Transverse colon (tissue), 4 donors: ENCODE data around the gene TP53AIP1. TPM values are rescaled to one million over a fixed set of nuclear protein-coding genes. Genes with fewer than 3 reads are reported as not detected.

Experiments
- DNase-seq: peaks from one replicate; pipeline ENCODE4 v3.0.0-alpha.2; 2019
- H3K27ac ChIP-seq, 4 donors: fragments of 200-600 bp; sonication (generic); 2 replicates each; pipeline ENCODE4 v1.5.1; 2016 to 2018; ENCODE audit warnings: inconsistent platforms in 4 of 4
- H3K27me3 ChIP-seq: fragments of 200-600 bp; sonication (generic); 2 replicates; pipeline ENCODE4 v1.5.1; 2017; ENCODE audit warnings: inconsistent platforms
- H3K36me3 ChIP-seq, 4 donors: fragments of 200-600 bp; sonication (generic); 2 replicates each; pipeline ENCODE4 v1.5.1; 2017 to 2019; ENCODE audit warnings: inconsistent platforms in 4 of 4
- H3K4me1 ChIP-seq, 4 donors: fragments of 200-600 bp; sonication (generic); 2 replicates each; pipeline ENCODE4 v1.5.1; 2017 to 2020; ENCODE audit warnings: inconsistent platforms in 4 of 4
- H3K4me3 ChIP-seq, 4 donors: fragments of 200-600 bp; sonication (generic); 1 replicate in 1 of 4; 2 replicates in 3 of 4; pipeline versions ENCODE4 v1.5.1 to v1.6.1; 2017 to 2019; ENCODE audit warnings: inconsistent platforms in 4 of 4
- H3K9me3 ChIP-seq, 2 donors: fragments of 200-600 bp; sonication (generic); 2 replicates each; pipeline ENCODE4 v1.5.1; 2017 to 2019; ENCODE audit warnings: inconsistent platforms in 2 of 2
- EP300 ChIP-seq: sonication (generic); formaldehyde crosslinking; IDR thresholded peaks from one replicate; pipeline ENCODE4 v1.6.1; 2017; ENCODE audit warnings: antibody characterized with exemption, low read depth
- POLR2A ChIP-seq: fragments of 450-650 bp; IDR thresholded peaks from one replicate; pipeline ENCODE4 v1.6.1; 2016; ENCODE audit warnings: antibody characterized with exemption, mild to moderate bottlenecking, moderate library complexity
- POLR2AphosphoS5 ChIP-seq, 3 donors: sonication (generic); formaldehyde crosslinking; IDR thresholded peaks; one replicate each; pipeline ENCODE4 v1.6.1; 2016; ENCODE audit warnings: antibody characterized with exemption in 3 of 3
- WGBS, 2 donors: methylation state at CpG; one replicate each; pipeline ENCODE4 v1.1.5; 2018; ENCODE audit warnings: low coverage in 1 of 2; 5-methylcytosine and 5-hydroxymethylcytosine counted together
- in situ Hi-C, 4 donors: fragments of 200-750 bp; cut with MboI; loops; one replicate each; pipeline versions ENCODE4 v1.15.0 to v1.15.1; 2017; ENCODE audit warnings: low sequenced_read_pairs in 3 of 4, low pct_ligation_motif_present in 1 of 4, low pct_unique_long_range_greater_than_20kb in 1 of 4
- intact Hi-C: fragments of 100-400 bp; cut with DNase I; formaldehyde crosslinking; loops from one replicate; pipeline ENCODE4 v1.15.1; 2023; ENCODE audit warnings: low total_unique reads
- total RNA-seq, 4 donors: library from RNA; depleted of rRNA; stranded (reverse); fragments of >200 nt; gene quantifications; one replicate each; pipeline ENCODE4 v1.1.0, GENCODE V29; 2016
- TF ChIP-seq, protein P1 (sequence below), 5 experiments: fragments of 200-600 bp in 3 of 5; fragments of 450-650 bp in 2 of 5; sonication (generic) in 3 of 5; IDR thresholded peaks; 1 replicate in 2 of 5; 2 replicates in 3 of 5; pipeline ENCODE4 v1.5.1; 2016 to 2017; ENCODE audit warnings: antibody characterized with exemption in 5 of 5, inconsistent platforms in 3 of 5, mild to moderate bottlenecking in 2 of 5, moderate library complexity in 1 of 5

TP53AIP1 gene
- total RNA-seq, 4 donors from 2014 or later: 0.20 to 0.48 (median 0.41) TPM; not detected in 1

GRCh38 chr11:128925250-128925600 lies 17.4 kb downstream of the TP53AIP1 start:
- intact Hi-C loops: no loop called here
- Histone ChIP-seq H3K9me3 (no peaks in the 10 kb centered on the region), H3K27ac (no peak overlapping the region), H3K27me3 (no peaks in the 10 kb centered on the region), H3K4me1 (no peaks in the 10 kb centered on the region), H3K4me3 (no peak overlapping the region), H3K36me3 (no peaks in the 10 kb centered on the region)
- no peak for DNase-seq
- in situ Hi-C loops: no loop called here
- WGBS, 2 donors: 72 to 100% methylated on average over 1 to 2 of the region's 2 CpGs
- no peak for TF ChIP-seq POLR2A
- TF ChIP-seq, protein P1, sequence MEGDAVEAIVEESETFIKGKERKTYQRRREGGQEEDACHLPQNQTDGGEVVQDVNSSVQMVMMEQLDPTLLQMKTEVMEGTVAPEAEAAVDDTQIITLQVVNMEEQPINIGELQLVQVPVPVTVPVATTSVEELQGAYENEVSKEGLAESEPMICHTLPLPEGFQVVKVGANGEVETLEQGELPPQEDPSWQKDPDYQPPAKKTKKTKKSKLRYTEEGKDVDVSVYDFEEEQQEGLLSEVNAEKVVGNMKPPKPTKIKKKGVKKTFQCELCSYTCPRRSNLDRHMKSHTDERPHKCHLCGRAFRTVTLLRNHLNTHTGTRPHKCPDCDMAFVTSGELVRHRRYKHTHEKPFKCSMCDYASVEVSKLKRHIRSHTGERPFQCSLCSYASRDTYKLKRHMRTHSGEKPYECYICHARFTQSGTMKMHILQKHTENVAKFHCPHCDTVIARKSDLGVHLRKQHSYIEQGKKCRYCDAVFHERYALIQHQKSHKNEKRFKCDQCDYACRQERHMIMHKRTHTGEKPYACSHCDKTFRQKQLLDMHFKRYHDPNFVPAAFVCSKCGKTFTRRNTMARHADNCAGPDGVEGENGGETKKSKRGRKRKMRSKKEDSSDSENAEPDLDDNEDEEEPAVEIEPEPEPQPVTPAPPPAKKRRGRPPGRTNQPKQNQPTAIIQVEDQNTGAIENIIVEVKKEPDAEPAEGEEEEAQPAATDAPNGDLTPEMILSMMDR (IDR thresholded peaks at IDR 0.05): no peak
- no peak for TF ChIP-seq EP300
- TF ChIP-seq POLR2AphosphoS5 (IDR thresholded peaks at IDR 0.05): no peak

GRCh38 chr11:128924510-128925249 lies 18.0 kb downstream of the TP53AIP1 start:
- 74% methylated on average over 16 of the region's 16 CpGs; no CpG with 5 or more reads in 1 of the 2 donors for WGBS, 2 donors
- no peak for TF ChIP-seq POLR2A
- TF ChIP-seq, protein P1 (IDR thresholded peaks at IDR 0.05): no peak
- no peak for TF ChIP-seq POLR2AphosphoS5 (IDR thresholded peaks at IDR 0.05)
- no peak for TF ChIP-seq EP300
- H3K27me3 ChIP-seq: no peaks in the 10 kb centered on the region
- no peaks in the 10 kb centered on the region for H3K36me3 ChIP-seq
- intact Hi-C loops (no loop called here), in situ Hi-C loops (no loop called here)
- no peak for DNase-seq
- no peaks in the 10 kb centered on the region for H3K9me3 ChIP-seq
- H3K4me3 ChIP-seq: no peak overlapping the region
- no peaks in the 10 kb centered on the region for H3K4me1 ChIP-seq
- no peak overlapping the region for H3K27ac ChIP-seq

DNA sequence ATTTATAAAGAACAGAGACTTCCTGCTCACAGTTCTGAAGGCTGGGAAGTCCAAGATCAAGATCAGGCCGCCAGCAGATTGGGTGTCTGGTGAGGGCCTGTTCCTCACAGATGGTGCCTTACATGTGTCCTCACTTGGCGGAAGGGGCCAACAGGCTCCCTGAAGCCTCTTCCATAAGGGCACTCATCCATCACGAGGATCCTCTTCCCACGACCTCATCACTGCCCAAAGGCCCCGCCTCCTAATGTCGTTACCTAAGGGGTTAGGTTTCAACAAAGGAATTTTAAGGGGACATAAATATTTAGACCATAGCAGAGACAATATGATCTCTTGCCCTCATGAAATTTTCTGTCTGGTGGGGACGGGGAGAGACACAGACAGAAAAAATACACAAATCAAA lies 18.6 kb downstream of the TP53AIP1 start:
- H3K36me3 ChIP-seq: no peaks in the 10 kb centered on the region
- no peaks in the 10 kb centered on the region for H3K4me1 ChIP-seq
- 20 to 77% methylated on average over 1 to 7 of the region's 7 CpGs for WGBS, 2 donors
- no peak overlapping the region for H3K4me3 ChIP-seq
- H3K9me3 ChIP-seq: no peaks in the 10 kb centered on the region
- no peak for DNase-seq
- in situ Hi-C loops: no loop called here
- TF ChIP-seq POLR2A: no peak
- no peak for TF ChIP-seq POLR2AphosphoS5 (IDR thresholded peaks at IDR 0.05)
- TF ChIP-seq, protein P1 (IDR thresholded peaks at IDR 0.05): no peak
- no peaks in the 10 kb centered on the region for H3K27me3 ChIP-seq
- intact Hi-C loops: no loop called here
- H3K27ac ChIP-seq: no peak overlapping the region

GRCh38 chr11:128921793-128922192 lies 20.9 kb downstream of the TP53AIP1 start:
- 78 to 93% methylated on average over 2 to 4 of the region's 4 CpGs for WGBS, 2 donors
- no peaks in the 10 kb centered on the region for H3K36me3 ChIP-seq
- intact Hi-C loops (no loop called here), in situ Hi-C loops (no loop called here)
- no peak overlapping the region for H3K4me3 ChIP-seq
- TF ChIP-seq, protein P1 (IDR thresholded peaks at IDR 0.05): no peak
- TF ChIP-seq POLR2A (no peak), EP300 (no peak), POLR2AphosphoS5 (IDR thresholded peaks at IDR 0.05) (no peak)
- no peaks in the 10 kb centered on the region for H3K27me3 ChIP-seq
- no peak for DNase-seq
- H3K9me3 ChIP-seq: no peaks in the 10 kb centered on the region
- H3K27ac ChIP-seq: no peak overlapping the region
- no peaks in the 10 kb centered on the region for H3K4me1 ChIP-seq
